UCSD-AML1 (cell line): ENCODE results near the gene SLC8B1.

Experiments used
- DNase-seq: peaks from one replicate; lab custom pipeline; 2025; ENCODE audit not compliant: unreplicated experiment; lab: John Stamatoyannopoulos, UW

The SLC8B1 gene

GRCh38 chr12:113271853-113272561 lies 62.9 kb downstream of the SLC8B1 start:
- no peak for DNase-seq

- DNase-seq, result no peak
These were observed 63.5 kb downstream of the SLC8B1 start for GRCh38 chr12:113271466-113271852.

DNA sequence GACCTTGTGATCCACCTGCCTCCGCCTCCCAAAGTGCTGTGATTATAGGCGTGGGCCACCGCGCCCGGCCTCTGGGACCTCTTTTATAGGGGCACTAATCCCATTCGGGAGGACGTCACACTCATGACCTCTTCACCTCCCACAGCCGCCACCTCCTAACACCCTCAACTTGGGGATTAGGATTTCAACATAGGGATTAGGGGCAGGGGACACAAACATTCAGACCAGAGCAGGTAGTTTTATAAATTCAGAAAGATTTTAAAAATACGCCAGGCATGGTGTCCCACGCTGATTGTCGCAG lies 64.2 kb downstream of the SLC8B1 start:
- DNase-seq, result no peak

GRCh38 chr12:113269257-113269943 lies 65.5 kb downstream of the SLC8B1 start:
- no peak for DNase-seq

- DNase-seq, result no peak
These were observed 66.3 kb downstream of the SLC8B1 start for GRCh38 chr12:113268621-113269020.

DNA sequence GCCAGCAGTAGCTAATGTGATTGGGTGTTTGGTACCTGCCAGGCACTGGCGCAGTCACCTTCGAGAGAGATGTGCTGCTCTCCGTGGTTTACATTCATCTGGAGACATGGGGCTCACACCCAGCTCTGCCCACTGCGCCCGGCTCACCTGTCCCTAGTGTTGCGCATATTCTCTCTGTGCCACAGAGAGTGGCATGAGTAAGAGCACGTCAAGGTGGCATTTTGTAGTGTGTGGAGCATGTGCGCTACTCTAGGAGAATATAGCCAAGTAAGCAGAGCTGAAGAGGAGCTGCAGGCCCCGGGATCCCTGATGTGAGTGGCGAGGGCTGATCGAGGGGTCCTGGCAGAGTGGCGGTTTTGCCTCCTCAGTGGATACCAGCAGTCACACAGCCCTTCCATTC lies 66.8 kb downstream of the SLC8B1 start:
- DNase-seq, result no peak

DNA sequence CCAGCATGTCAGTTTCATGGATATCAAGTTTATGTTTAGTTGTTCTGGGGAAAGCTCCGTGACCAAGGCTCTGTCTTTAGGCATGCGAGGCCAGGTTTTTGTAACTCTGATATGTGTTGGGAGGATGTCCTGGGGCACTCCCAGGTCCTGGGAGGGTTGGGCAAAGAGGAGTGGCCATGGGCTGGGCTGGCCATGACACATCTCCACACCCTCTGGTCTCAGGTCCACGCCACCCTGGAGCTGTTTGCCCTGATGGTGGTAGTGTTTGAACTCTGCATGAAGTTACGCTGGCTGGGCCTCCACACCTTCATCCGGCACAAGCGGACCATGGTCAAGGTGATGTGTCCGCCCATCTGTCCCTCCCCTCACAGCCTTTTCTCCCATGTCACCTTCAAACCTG lies 67.3 kb downstream of the SLC8B1 start:
- no peak for DNase-seq

DNA sequence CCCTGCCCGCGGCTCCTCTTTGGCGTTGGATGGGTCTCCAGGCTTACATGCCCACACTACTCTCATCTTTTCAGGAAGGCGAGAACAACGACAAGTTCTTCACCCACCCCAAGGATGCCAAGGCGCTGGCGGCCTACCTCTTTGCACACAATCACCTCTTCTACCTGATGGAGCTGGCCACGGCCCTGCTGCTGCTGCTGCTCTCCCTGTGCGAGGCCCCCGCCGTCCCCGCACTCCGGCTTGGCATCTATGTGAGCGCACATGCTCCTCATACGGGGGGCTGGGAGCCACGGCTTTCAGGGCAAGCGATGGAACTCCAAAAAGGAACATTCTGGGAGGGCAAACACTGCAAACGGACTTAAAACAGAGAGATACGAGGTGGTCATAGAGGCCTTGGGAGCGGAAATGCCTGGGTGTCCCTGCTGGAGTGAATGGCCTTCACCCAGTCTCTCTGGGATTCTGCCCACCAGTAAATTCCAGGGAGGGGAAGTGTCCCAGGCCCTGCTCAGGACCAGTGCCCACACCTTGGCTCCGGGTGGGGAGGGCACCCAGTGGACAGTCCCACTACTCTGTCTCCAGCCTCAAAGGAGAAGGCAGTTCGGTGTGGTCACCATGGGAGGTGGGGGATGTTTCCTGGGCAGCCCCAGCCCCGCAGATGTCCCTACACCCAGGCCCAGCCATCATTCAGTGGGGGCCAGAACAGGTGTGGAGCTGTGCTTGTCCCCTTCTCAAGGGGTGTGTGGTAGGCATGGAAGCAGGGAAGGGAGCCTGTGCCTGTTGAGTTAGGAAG lies 68.6 kb downstream of the SLC8B1 start:
- no peak for DNase-seq

DNA sequence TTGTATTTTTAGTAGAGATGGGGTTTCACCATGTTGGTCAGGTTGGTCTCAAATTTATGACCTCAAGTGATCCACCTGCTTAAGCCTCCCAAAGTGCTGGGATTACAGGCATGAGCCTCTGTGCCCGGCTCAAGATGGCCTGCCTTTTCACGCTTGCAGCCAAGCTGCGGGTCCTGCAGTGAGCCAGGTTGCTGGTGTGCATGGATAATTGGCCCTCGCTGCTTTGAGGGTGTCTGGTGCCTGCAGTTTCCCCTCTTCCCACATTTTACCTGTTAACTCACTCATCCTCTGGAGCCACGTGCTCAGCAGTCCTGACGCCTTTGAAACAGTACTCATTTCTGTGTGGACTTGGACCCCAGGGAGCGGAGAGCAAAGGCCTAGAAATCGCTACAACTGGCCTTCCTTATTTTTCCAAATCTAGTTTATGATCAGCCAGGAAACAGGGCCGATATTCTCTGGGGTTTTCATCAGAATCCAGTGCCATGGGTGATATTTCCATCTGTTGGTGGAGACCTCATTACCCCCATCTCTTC lies 71.4 kb downstream of the SLC8B1 start:
- no peak for DNase-seq

GRCh38 chr12:113262710-113263109 lies 72.2 kb downstream of the SLC8B1 start:
- no peak for DNase-seq

- no peak for DNase-seq
These were observed 73.0 kb downstream of the SLC8B1 start for GRCh38 chr12:113261847-113262470.

DNA sequence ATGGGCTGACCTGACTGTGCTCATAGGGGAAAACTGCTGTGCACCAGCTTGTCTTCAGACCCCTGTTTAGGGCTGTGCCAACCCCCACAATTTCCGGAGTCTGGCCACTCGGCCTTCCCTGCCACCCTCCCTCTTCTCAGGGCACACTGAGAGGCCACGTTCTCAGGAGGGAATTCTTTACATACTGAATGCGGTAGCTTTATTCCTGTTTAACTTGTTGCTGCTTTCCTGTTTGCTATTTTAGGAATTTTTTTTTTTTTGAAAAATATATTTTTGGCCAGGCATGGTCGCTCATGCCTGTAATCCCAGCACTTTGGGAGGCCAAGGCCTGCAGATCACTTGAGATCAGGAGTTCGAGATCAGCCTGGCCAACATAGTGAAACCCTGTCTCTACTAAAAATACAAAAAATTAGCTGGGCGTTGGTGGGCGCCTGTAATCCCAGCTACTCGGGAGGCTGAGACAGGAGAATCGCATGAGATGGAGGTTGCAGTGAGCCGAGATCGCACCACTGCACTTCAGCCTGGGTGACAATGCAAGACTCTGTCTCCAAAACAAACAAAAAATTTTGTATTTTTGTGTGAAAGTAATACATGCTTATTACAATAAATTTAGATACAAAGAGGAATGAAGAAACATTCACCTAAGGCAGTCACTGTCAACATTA lies 74.1 kb downstream of the SLC8B1 start:
- peak; percentile 56 for DNase-seq

- no peak for DNase-seq
These were observed 74.8 kb downstream of the SLC8B1 start for GRCh38 chr12:113260127-113260526.

DNA sequence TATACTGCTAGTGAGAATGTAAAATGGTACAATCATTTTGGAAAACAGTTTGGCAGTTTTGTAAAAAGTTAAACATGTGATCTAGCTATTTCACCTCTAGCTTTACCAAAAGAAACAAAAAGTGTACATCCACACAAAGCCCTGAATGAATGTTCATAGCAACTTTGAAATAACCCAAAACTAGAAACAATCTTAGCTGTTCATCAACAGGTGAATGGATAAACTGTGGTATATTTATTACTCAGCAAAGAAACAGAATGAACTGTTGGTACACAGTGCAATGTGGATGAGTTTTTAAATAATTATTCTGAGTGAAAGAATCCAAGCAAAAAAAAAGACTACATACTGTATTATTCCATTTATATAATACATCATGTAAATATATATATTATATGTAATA lies 77.3 kb downstream of the SLC8B1 start:
- DNase-seq, result no peak

GRCh38 chr12:113254298-113254697 lies 80.6 kb downstream of the SLC8B1 start:
- no peak for DNase-seq

DNA sequence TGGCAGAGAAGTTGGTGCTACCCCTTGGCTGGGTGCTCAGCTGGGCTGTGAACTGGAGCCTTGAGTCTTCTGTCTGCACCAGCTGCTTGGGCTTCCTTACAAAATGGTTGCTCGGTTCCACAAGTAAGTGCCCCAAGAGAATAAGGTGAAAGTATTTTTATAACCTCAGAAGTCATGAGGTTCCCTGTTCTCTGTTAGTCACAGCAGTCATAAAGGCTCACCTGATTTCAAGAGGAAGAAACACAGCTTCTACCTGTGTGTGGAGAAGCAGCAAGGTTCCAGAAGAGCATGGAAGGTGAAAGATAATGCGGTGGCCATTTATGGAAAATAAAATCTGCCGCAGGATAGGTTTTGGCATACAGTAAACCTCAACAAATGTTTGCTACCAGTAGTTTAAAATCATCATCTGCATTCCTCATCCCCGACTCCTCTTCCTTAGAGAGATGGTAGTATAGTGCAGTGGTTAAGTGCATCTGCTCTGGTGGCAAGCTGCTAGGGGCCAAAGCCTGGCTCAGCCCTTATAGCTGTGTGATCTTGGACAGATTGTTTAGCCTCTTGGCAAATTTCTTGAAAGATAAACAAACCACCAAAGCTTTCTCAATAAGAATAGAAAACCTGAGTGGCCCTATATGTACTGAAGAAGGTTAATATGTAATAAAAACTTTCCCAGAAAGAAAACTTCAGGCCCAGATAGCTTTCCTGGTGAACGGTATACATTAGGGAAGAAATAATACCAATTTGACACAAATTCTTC lies 81.2 kb downstream of the SLC8B1 start:
- no peak for DNase-seq

- no peak for DNase-seq
These were observed 82.4 kb downstream of the SLC8B1 start for GRCh38 chr12:113252494-113252893.

DNA sequence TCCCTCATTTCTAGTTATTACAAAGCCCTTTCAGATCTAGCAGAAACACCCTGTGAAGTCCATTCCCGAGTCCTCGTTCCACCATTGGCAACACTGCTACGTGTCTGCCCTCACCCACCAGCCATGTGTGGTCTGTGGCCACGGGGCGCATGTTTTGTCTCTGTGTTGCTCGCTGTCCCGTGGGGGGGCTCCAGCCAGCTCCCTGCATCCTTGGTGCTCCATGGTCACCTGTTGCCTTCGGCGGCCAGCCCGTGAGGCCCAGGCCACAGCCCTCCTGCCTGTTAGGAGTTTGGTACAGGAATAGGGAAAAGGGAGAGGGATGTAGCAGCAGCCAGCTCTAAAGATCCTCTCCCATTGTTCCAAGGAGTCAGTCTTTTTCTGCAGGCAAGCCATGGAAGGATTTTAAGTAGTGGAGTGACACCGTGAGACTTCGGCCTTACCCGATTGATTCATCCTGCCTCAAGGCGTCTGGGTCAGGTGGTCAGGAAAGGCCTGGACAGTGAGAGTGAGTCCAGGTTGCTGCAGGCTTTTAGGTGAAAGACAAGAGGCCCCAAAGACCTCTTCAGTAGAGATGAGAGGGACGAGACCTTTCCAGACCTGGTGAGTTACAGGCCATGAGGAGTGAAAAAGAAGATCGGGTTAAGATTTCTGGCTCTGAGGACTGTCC lies 83.4 kb downstream of the SLC8B1 start:
- DNase-seq, result no peak

DNA sequence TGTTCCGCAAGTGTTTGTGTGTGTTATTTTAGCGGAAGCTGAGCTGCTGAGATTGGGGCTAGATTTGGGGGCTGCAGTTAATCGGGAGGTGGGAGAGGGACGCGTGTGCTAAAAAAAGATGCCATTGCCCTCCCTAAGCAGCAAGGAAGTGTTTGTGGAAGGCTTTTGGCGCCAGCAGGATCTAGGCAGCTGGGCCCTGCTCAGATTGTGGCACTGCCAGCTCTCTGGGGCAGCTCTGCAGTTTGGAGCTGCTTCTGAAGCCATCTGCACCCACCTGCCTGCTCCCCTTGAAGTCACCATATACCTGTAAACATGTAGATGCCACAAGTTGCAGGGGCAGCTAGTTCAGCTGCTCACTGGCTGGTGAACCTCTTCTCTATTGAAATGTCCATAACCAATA lies 84.9 kb downstream of the SLC8B1 start:
- DNase-seq, result no peak

GRCh38 chr12:113249546-113249945 lies 85.4 kb downstream of the SLC8B1 start:
- no peak for DNase-seq
